GM23248 (cell line): ENCODE measurements around the gene SLC25A10. TPM values are rescaled to one million over a fixed set of nuclear protein-coding genes. Genes with fewer than 3 reads are reported as not detected.

Source experiments
- DNase-seq: peaks from one replicate; pipeline ENCODE4 v3.0.0-alpha.2; 2015
- H2AFZ ChIP-seq: fragments of 200-600 bp; sonication (generic); 2 replicates; pipeline ENCODE4 v1.6.1; 2016; ENCODE audit warnings: antibody characterized with exemption
- H3F3A ChIP-seq: fragments of 200-600 bp; sonication (generic); 2 replicates; pipeline ENCODE4 v1.6.1; 2016; ENCODE audit warnings: mild to moderate bottlenecking, antibody characterized with exemption, mixed run types; ENCODE audit not compliant: insufficient read depth
- H3K27ac ChIP-seq: fragments of 200-600 bp; sonication (generic); 2 replicates; pipeline ENCODE4 v1.5.1; 2016; ENCODE audit warnings: mild to moderate bottlenecking
- H3K27me3 ChIP-seq: fragments of 200-600 bp; sonication (generic); replicated peaks from 2 replicates; pipeline ENCODE4 v1.6.1; 2016; ENCODE audit warnings: mild to moderate bottlenecking; ENCODE audit not compliant: insufficient read depth
- H3K36me3 ChIP-seq: fragments of 200-600 bp; sonication (generic); 2 replicates; pipeline ENCODE4 v1.6.1; 2016; ENCODE audit warnings: low read depth, mild to moderate bottlenecking
- H3K4me1 ChIP-seq: fragments of 200-600 bp; sonication (generic); 2 replicates; pipeline ENCODE4 v1.6.1; 2016; ENCODE audit warnings: mild to moderate bottlenecking; ENCODE audit not compliant: insufficient read depth
- H3K4me2 ChIP-seq: fragments of 200-600 bp; sonication (generic); one replicate; pipeline ENCODE4 v1.6.1; 2016; ENCODE audit warnings: mild to moderate bottlenecking; ENCODE audit not compliant: unreplicated experiment
- H3K4me3 ChIP-seq: fragments of 200-600 bp; sonication (generic); 2 replicates; pipeline ENCODE4 v1.5.1; 2016; ENCODE audit warnings: mild to moderate bottlenecking
- H3K79me2 ChIP-seq: fragments of 200-600 bp; sonication (generic); 2 replicates; pipeline ENCODE4 v1.6.1; 2016; ENCODE audit warnings: mild to moderate bottlenecking; ENCODE audit not compliant: insufficient read depth
- H3K9ac ChIP-seq: fragments of 200-600 bp; sonication (generic); 2 replicates; pipeline ENCODE4 v1.6.1; 2016; ENCODE audit warnings: mild to moderate bottlenecking
- H3K9me2 ChIP-seq: fragments of 200-600 bp; sonication (generic); 2 replicates; pipeline ENCODE4 v1.6.1; 2016; ENCODE audit warnings: mixed run types, mild to moderate bottlenecking, moderate library complexity; ENCODE audit not compliant: insufficient read depth
- H3K9me3 ChIP-seq: fragments of 200-600 bp; sonication (generic); one replicate; pipeline ENCODE4 v1.6.1; 2017; ENCODE audit warnings: low read depth
- H4K20me1 ChIP-seq: fragments of 200-600 bp; sonication (generic); 2 replicates; pipeline ENCODE4 v1.6.0; 2016; ENCODE audit not compliant: insufficient read depth
- EZH2 ChIP-seq: fragments of 200-600 bp; sonication (generic); IDR thresholded peaks from 2 replicates; pipeline ENCODE4 v1.6.1; 2018; ENCODE audit warnings: antibody characterized with exemption, mild to moderate bottlenecking; ENCODE audit not compliant: insufficient read depth, poor library complexity, severe bottlenecking
- EZH2phosphoT487 ChIP-seq: fragments of 200-600 bp; sonication (generic); IDR thresholded peaks from 2 replicates; pipeline ENCODE4 v1.6.1; 2018; ENCODE audit warnings: antibody characterized with exemption, moderate library complexity, mild to moderate bottlenecking, low read depth; ENCODE audit not compliant: insufficient read depth
- WGBS, 2 experiments: methylation state at CpG; one replicate each; pipeline ENCODE4 v1.1.6; 2015 to 2017; ENCODE audit warnings: low lambda C conversion rate in 2 of 2, low coverage in 1 of 2; ENCODE audit errors: missing lambda C conversion rate in 2 of 2; 5-methylcytosine and 5-hydroxymethylcytosine counted together
- in situ Hi-C: fragments of 300-500 bp; cut with MboI; formaldehyde crosslinking; loops from 2 replicates; pipeline ENCODE4 v1.15.0; 2020
- polyA plus RNA-seq: library from polyadenylated mRNA; unstranded; fragments of >200 nt; fragmentation: Nextera tagmentation; extraction: Ambion mirVana; gene quantifications from 2 replicates; pipeline ENCODE4 v1.2.1, GENCODE V29; 2016
- total RNA-seq: library from RNA; depleted of rRNA; stranded (reverse); fragments of >200 nt; shearing (Covaris generic); gene quantifications from 2 replicates; pipeline ENCODE4 v1.2.3, GENCODE V29; 2014

SLC25A10 gene
- total and polyA plus RNA-seq, 2 experiments from 2014 or later: 12.5 to 16.9 TPM

DNA sequence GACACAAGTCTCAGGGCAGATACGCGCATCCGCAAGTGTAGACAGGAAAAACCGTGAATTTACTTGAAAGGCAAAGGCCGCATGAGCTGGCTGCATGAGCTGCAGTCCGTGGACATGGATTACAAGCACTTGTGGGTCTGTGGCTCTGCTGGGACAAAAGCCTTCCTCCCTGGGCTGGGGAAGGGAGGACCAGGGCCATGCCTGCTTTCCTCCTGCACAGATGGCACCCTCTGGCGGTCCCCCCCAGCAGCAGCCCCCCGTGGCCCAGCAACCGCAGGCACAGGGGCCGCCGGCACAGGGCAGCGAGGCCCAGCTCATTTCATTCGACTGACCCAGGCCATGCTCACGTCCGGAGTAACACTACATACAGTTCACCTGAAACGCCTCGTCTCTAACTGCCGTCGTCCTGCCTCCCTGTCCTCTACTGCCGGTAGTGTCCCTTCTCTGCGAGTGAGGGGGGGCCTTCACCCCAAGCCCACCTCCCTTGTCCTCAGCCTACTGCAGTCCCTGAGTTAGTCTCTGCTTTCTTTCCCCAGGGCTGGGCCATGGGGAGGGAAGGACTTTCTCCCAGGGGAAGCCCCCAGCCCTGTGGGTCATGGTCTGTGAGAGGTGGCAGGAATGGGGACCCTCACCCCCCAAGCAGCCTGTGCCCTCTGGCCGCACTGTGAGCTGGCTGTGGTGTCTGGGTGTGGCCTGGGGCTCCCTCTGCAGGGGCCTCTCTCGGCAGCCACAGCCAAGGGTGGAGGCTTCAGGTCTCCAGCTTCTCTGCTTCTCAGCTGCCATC is 10.6 kb upstream of the SLC25A10 start:
- H2AFZ ChIP-seq: no peak overlapping the region
- DNase-seq: peak; percentile 56
- 60 to 66% methylated on average over 18 to 22 of the region's 23 CpGs for WGBS, 2 experiments
- H3K9ac ChIP-seq: peak overlapping the region; percentile 98
- H3K9me3 ChIP-seq: no peaks in the 10 kb centered on the region
- peak overlapping the region; percentile 96 for H3K27ac ChIP-seq
- peaks cover 7% of the 10 kb centered on the region; the same call in 1 of the 2 replicates for H3K36me3 ChIP-seq
- H3K4me2 ChIP-seq: peak overlapping the region; percentile 93
- no peaks in the 10 kb centered on the region for H4K20me1 ChIP-seq
- in situ Hi-C loops: no loop called here
- peaks cover 83% of the 10 kb centered on the region for H3K79me2 ChIP-seq
- H3K4me3 ChIP-seq: peak overlapping the region; percentile 82
- H3K27me3 ChIP-seq: no peaks in the 10 kb centered on the region
- peaks cover 12% of the 10 kb centered on the region; the same call in 1 of the 2 replicates for H3F3A ChIP-seq
- TF ChIP-seq EZH2phosphoT487: no peak
- no peak for TF ChIP-seq EZH2
- H3K9me2 ChIP-seq: no peaks in the 10 kb centered on the region
- peaks cover 14% of the 10 kb centered on the region; the same call in 1 of the 2 replicates for H3K4me1 ChIP-seq

GRCh38 chr17:81702934-81703746 is 8.9 kb upstream of the SLC25A10 start, which contains the start of gene MRPL12:
MRPL12 (plus strand) TSS chr17:81703367; CDS start chr17:81703502, 135 bp downstream.
- H3K9me3 ChIP-seq: no peaks in the 10 kb centered on the region
- 0 to 3% methylated on average over 62 to 96 of the region's 102 CpGs for WGBS, 2 experiments
- peak within 1 kb of the TSS; percentile 96 for H3K27ac ChIP-seq
- no peaks in the 10 kb centered on the region for H3K27me3 ChIP-seq
- TF ChIP-seq EZH2phosphoT487 (no peak), EZH2 (no peak)
- H3K9me2 ChIP-seq: no peaks in the 10 kb centered on the region
- in situ Hi-C loops: no loop called here
- H4K20me1 ChIP-seq: no peaks in the 10 kb centered on the region
- peak within 1 kb of the TSS; percentile 62 for H2AFZ ChIP-seq
- H3K4me1 ChIP-seq: peaks cover 14% of the 10 kb centered on the region; the same call in 1 of the 2 replicates
- peaks cover 4% of the 10 kb centered on the region; the same call in 1 of the 2 replicates for H3K36me3 ChIP-seq
- DNase-seq: peak; percentile 98
- H3K9ac ChIP-seq: peak within 1 kb of the TSS; percentile 98
- peaks cover 8% of the 10 kb centered on the region; the same call in 1 of the 2 replicates for H3F3A ChIP-seq
- peak within 1 kb of the TSS; percentile 82 for H3K4me3 ChIP-seq
- H3K79me2 ChIP-seq: peaks cover 66% of the 10 kb centered on the region
- peak within 1 kb of the TSS; percentile 93 for H3K4me2 ChIP-seq

DNA sequence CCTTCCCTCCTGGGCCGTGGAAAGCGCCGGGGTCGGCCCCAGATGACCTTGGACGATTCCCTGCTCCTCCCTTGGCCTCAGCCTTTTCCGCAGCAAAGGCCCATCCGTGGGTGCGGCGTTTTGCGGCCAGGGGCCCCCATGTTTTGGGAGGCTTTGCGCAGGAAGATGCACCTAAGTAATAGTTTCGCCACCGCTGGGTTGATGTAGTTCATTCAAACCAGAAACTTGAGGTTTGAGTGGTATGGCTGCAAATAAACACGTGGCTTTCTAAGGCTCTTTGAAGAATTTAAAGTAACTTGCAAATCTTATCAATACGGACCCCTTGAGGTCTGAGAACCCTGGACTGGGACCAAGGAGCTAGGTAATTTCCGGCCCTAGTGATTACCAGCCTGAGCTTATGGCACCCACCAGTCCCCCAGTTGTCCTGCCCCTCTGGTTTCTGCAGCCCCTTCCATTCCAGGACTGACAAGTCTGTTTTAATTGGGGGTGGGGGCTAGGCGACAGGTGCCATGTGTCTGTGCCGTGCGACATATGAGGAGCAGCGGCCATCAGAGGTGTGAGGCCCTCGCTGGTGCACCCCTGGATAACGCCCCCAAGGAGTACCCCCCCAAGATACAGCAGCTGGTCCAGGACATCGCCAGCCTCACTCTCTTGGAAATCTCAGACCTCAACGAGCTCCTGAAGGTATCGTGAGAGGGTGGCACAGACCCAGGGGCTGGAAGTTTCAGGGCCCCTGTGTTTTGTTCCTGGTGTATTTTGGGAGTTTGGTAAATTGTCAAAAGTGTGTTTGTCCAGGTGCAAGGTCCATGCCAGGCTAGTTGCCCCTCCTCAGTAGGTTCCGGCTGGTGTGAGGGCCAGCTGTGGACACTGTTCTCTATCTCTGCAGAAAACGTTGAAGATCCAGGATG is 8.1 kb upstream of the SLC25A10 start:
- peak overlapping the region; percentile 96 for H3K27ac ChIP-seq
- in situ Hi-C loops: no loop called here
- H3K4me2 ChIP-seq: peak overlapping the region; percentile 82
- DNase-seq: peak; percentile 62
- no peaks in the 10 kb centered on the region for H3K9me3 ChIP-seq
- H3K27me3 ChIP-seq: no peaks in the 10 kb centered on the region
- no peaks in the 10 kb centered on the region for H4K20me1 ChIP-seq
- no peak for TF ChIP-seq EZH2phosphoT487
- TF ChIP-seq EZH2: no peak
- peaks cover 58% of the 10 kb centered on the region for H3K79me2 ChIP-seq
- H3F3A ChIP-seq: peaks cover 8% of the 10 kb centered on the region; the same call in 1 of the 2 replicates
- no peaks in the 10 kb centered on the region; the same call in 1 of the 2 replicates for H3K36me3 ChIP-seq
- H3K9ac ChIP-seq: peak overlapping the region; percentile 98
- peak overlapping the region; percentile 62 for H2AFZ ChIP-seq
- H3K4me3 ChIP-seq: peak overlapping the region; percentile 82
- H3K9me2 ChIP-seq: no peaks in the 10 kb centered on the region
- peaks cover 14% of the 10 kb centered on the region; the same call in 1 of the 2 replicates for H3K4me1 ChIP-seq
- WGBS, 2 experiments: 20 to 27% methylated on average over 20 to 25 of the region's 27 CpGs
